Upper lobe of left lung (tissue), 6 donors: Measurements from ENCODE around the gene RERE. TPM values are rescaled to one million over a fixed set of nuclear protein-coding genes. Genes with fewer than 3 reads are reported as not detected.
A peak's percentile ranks its signal among the peaks of the same experiment; 100 is the strongest.

Experiments used
- ATAC-seq, 2 donors: fragments of 200-7000 bp; cut with Tn5 transposase; one replicate each; pipeline ENCODE4 v1.9.1; 2022; ENCODE audit warnings: mild to moderate bottlenecking in 2 of 2, moderate library complexity in 2 of 2; ENCODE audit not compliant: low FRiP score in 2 of 2
- DNase-seq, 2 donors: peaks; one replicate each; pipeline ENCODE4 v3.0.0-alpha.2; 2019 to 2020
- H3K27ac ChIP-seq, 4 donors: fragments of 200-600 bp; sonication (generic); one replicate each; pipeline ENCODE4 v1.5.1; 2016 to 2019
- H3K27me3 ChIP-seq, 4 donors: fragments of 200-600 bp; sonication (generic); one replicate each; pipeline ENCODE4 v1.5.1; 2017 to 2019
- H3K36me3 ChIP-seq, 4 donors: fragments of 200-600 bp; sonication (generic); one replicate each; pipeline ENCODE4 v1.5.1; 2016 to 2019
- H3K4me1 ChIP-seq, 4 donors: fragments of 200-600 bp; sonication (generic); one replicate each; pipeline ENCODE4 v1.5.1; 2018 to 2019
- H3K4me3 ChIP-seq, 4 donors: fragments of 200-600 bp; sonication (generic); one replicate each; pipeline ENCODE4 v1.5.1; 2017 to 2019; ENCODE audit warnings: mild to moderate bottlenecking in 2 of 4, moderate library complexity in 1 of 4
- H3K9me3 ChIP-seq, 4 donors: fragments of 200-600 bp; sonication (generic); one replicate each; pipeline ENCODE4 v1.5.1; 2018 to 2019
- EP300 ChIP-seq, 4 donors: sonication (generic); formaldehyde crosslinking; IDR thresholded peaks; one replicate each; pipeline ENCODE4 v1.5.1; 2017; ENCODE audit warnings: antibody characterized with exemption in 4 of 4, control low read depth in 2 of 4
- POLR2A ChIP-seq, 4 donors: fragments of 450-650 bp; IDR thresholded peaks; one replicate each; pipeline ENCODE4 v1.5.1; 2016 to 2017; ENCODE audit warnings: antibody characterized with exemption in 4 of 4, mild to moderate bottlenecking in 2 of 4
- POLR2AphosphoS5 ChIP-seq, 2 donors: sonication (generic); formaldehyde crosslinking; IDR thresholded peaks; one replicate each; pipeline ENCODE4 v1.5.1; 2017; ENCODE audit warnings: antibody characterized with exemption in 2 of 2
- WGBS, 2 donors: methylation state at CpG; one replicate each; pipeline ENCODE4 v1.1.5; 2017 to 2018; 5-methylcytosine and 5-hydroxymethylcytosine counted together
- total RNA-seq, 6 donors: library from RNA; depleted of rRNA in 4 of 6; stranded (reverse); fragments of >200 nt in 4 of 6; gene quantifications; one replicate each; pipeline versions ENCODE4 v1.1.0 to v1.2.1, GENCODE V29; 2016 to 2021
- TF ChIP-seq, protein P1 (sequence below), 6 experiments: fragments of 450-650 bp in 4 of 6; fragments of 200-600 bp in 2 of 6; sonication (generic) in 2 of 6; IDR thresholded peaks; one replicate each; pipeline ENCODE4 v1.5.1; 2016 to 2019; ENCODE audit warnings: antibody characterized with exemption in 6 of 6
- donor health status: DM: no; HTN: no; CAD: no; lungs with moderate emphysema.
- donor health status: DM: no; HTN: yes; CAD: no; lungs with severe emphysema.

The RERE gene
- total RNA-seq, 6 donors from 2014 or later: 75.5 to 222 (median 104) TPM

DNA sequence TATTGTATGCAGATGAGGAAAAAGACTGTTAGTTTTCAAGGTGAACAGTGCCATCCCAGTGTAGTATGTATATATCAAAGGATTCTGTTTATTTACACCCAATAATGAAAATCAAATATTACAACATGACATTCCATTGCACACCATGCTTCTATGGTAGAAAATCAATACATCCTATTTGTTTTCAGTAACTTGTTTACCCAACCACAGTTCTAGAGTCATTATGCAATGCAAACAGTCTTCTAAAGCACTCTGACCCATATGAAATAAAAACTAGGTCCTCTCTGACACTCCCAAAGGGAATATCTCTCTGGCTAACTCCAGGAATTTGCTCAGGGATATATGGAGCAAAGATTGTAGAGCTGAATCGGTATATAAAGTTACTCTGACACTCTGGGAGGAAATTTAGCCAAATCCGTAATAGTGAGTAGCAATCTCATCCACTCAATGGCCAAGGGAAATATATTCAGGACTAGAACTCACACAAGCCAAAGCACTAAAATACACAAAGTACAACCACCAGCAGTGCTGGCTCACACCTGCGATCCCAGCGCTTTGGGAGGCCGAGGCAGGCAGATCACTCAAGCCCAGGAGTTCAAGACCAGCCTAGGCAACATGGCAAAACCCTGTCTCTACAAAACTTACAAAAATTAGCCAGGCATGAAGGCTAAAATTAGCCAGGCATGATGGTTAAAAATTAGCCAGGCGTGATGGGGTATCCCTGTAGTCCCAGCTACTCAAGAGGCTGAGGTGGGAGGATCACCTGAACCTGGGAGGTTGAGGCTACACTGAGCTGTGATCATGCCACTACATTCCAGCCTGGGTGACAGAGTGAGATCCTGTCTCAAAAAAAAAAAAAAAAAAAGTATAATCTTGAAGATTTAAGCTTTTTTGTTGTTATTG, 75.2 kb downstream of the RERE start:
- no peaks in the 10 kb centered on the region for H3K9me3 ChIP-seq
- no peaks in the 10 kb centered on the region for H3K36me3 ChIP-seq
- TF ChIP-seq POLR2A (IDR thresholded peaks at IDR 0.05) (no peak), EP300 (IDR thresholded peaks at IDR 0.05) (no peak), POLR2AphosphoS5 (IDR thresholded peaks at IDR 0.05) (no peak)
- TF ChIP-seq, protein P1, sequence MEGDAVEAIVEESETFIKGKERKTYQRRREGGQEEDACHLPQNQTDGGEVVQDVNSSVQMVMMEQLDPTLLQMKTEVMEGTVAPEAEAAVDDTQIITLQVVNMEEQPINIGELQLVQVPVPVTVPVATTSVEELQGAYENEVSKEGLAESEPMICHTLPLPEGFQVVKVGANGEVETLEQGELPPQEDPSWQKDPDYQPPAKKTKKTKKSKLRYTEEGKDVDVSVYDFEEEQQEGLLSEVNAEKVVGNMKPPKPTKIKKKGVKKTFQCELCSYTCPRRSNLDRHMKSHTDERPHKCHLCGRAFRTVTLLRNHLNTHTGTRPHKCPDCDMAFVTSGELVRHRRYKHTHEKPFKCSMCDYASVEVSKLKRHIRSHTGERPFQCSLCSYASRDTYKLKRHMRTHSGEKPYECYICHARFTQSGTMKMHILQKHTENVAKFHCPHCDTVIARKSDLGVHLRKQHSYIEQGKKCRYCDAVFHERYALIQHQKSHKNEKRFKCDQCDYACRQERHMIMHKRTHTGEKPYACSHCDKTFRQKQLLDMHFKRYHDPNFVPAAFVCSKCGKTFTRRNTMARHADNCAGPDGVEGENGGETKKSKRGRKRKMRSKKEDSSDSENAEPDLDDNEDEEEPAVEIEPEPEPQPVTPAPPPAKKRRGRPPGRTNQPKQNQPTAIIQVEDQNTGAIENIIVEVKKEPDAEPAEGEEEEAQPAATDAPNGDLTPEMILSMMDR (IDR thresholded peaks at IDR 0.05): no peak
- no peaks in the 10 kb centered on the region for H3K27me3 ChIP-seq
- DNase-seq (no peak), ATAC-seq (no peak)
- H3K4me3 ChIP-seq: no peak overlapping the region
- no peak overlapping the region for H3K27ac ChIP-seq
- H3K4me1 ChIP-seq: peaks cover 0 to 5% (median 2%) of the 10 kb centered on the region in 4 donors
- 87 to 91% methylated on average over 6 of the region's 6 CpGs for WGBS, 2 donors

DNA sequence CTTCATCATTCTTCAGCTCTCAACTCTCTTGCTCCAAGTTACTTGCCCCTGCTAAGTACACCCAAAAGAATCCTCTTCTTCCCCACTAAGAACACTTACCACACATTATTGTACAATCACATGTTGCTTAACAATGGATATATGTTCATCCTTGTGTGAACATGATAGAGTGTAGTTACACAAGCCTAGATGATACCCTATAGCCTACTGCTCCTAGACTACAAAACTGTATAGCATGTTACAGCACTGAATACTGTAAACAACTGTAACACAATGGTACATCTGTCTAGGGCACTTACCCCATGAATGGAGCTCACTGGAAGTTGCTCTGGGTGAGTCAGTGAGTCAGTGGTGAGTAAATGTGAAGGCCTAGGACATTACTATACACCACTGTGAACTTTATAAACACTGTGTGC, 77.4 kb downstream of the RERE start:
- ATAC-seq (no peak), DNase-seq (no peak)
- no peaks in the 10 kb centered on the region for H3K9me3 ChIP-seq
- H3K27me3 ChIP-seq: no peaks in the 10 kb centered on the region
- no peaks in the 10 kb centered on the region for H3K36me3 ChIP-seq
- H3K4me1 ChIP-seq: peaks cover 0 to 5% (median 0%) of the 10 kb centered on the region in 4 donors
- H3K4me3 ChIP-seq: no peak overlapping the region
- TF ChIP-seq, protein P1 (IDR thresholded peaks at IDR 0.05): no peak
- TF ChIP-seq POLR2A (IDR thresholded peaks at IDR 0.05): no peak
- TF ChIP-seq EP300 (IDR thresholded peaks at IDR 0.05): no peak
- TF ChIP-seq POLR2AphosphoS5 (IDR thresholded peaks at IDR 0.05): no peak
- H3K27ac ChIP-seq: no peak overlapping the region

DNA sequence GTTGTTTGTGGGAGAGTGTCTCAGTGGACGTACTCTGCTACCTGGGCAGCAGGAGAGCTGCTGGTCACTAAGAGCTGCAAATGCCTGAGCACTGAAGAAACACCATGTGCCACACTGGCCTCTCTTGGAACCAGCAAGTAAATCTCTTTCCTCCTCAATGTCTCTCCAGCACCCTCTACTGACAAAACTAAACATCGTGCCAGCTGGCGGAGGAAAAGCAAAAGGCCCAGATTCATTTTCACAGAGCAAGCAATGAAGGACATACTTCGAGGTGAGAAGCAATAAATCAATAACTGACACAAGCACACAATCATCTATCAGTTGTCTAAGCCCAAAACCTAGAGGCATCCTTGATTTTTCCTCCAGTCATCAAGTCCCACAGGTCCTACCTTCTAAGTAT, 78.1 kb downstream of the RERE start:
- no peak overlapping the region for H3K27ac ChIP-seq
- no peaks in the 10 kb centered on the region for H3K36me3 ChIP-seq
- ATAC-seq: peak in 1 of 2 donors; percentile 40
- no peaks in the 10 kb centered on the region for H3K9me3 ChIP-seq
- WGBS, 2 donors: 92 to 97% methylated on average over 4 of the region's 4 CpGs
- TF ChIP-seq, protein P1 (IDR thresholded peaks at IDR 0.05): no peak
- no peak for TF ChIP-seq POLR2AphosphoS5 (IDR thresholded peaks at IDR 0.05)
- TF ChIP-seq POLR2A (IDR thresholded peaks at IDR 0.05): no peak
- TF ChIP-seq EP300 (IDR thresholded peaks at IDR 0.05): no peak
- no peaks in the 10 kb centered on the region for H3K27me3 ChIP-seq
- H3K4me3 ChIP-seq: no peak overlapping the region
- peaks cover 0 to 5% (median 0%) of the 10 kb centered on the region in 4 donors for H3K4me1 ChIP-seq
- no peak for DNase-seq

DNA sequence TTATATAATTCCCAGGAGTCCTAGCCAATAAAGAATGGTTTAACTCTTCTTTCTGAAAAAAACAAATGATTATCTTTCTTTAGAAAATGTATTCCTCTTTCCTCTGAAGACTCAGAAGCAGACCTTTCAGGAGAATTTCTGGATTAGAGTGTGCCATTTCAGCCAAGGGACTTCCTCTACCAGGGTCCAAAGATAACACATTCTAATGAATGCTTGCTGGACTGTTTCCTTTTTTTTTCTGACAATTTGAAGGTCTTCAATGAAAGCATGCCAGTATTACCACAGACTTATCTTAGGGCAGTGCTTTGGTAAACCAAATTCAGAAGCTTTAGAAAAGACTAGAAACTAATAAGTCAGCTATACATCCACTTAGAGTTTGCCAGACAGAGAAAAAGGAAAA, 80.5 kb downstream of the RERE start:
- Histone ChIP-seq H3K4me1 (peaks cover 0 to 7% (median 0%) of the 10 kb centered on the region in 4 donors), H3K27me3 (no peaks in the 10 kb centered on the region), H3K9me3 (no peaks in the 10 kb centered on the region), H3K27ac (no peak overlapping the region), H3K4me3 (no peak overlapping the region), H3K36me3 (no peaks in the 10 kb centered on the region)
- ATAC-seq (no peak), DNase-seq (no peak)
- TF ChIP-seq, protein P1 (IDR thresholded peaks at IDR 0.05): no peak
- no peak for TF ChIP-seq POLR2AphosphoS5 (IDR thresholded peaks at IDR 0.05)
- no peak for TF ChIP-seq EP300 (IDR thresholded peaks at IDR 0.05)
- TF ChIP-seq POLR2A (IDR thresholded peaks at IDR 0.05): no peak
